Upper lobe of left lung (tissue), 6 donors: ENCODE data around the gene VAMP3. TPM values are rescaled to one million over a fixed set of nuclear protein-coding genes. Genes with fewer than 3 reads are reported as not detected.

Experiments
- ATAC-seq, 2 donors: fragments of 200-7000 bp; cut with Tn5 transposase; one replicate each; pipeline ENCODE4 v1.9.1; 2022; ENCODE audit warnings: mild to moderate bottlenecking in 2 of 2, moderate library complexity in 2 of 2; ENCODE audit not compliant: low FRiP score in 2 of 2
- DNase-seq, 2 donors: peaks; one replicate each; pipeline ENCODE4 v3.0.0-alpha.2; 2019 to 2020
- H3K27ac ChIP-seq, 4 donors: fragments of 200-600 bp; sonication (generic); one replicate each; pipeline ENCODE4 v1.5.1; 2016 to 2019
- H3K27me3 ChIP-seq, 4 donors: fragments of 200-600 bp; sonication (generic); one replicate each; pipeline ENCODE4 v1.5.1; 2017 to 2019
- H3K36me3 ChIP-seq, 4 donors: fragments of 200-600 bp; sonication (generic); one replicate each; pipeline ENCODE4 v1.5.1; 2016 to 2019
- H3K4me1 ChIP-seq, 4 donors: fragments of 200-600 bp; sonication (generic); one replicate each; pipeline ENCODE4 v1.5.1; 2018 to 2019
- H3K4me3 ChIP-seq, 4 donors: fragments of 200-600 bp; sonication (generic); one replicate each; pipeline ENCODE4 v1.5.1; 2017 to 2019; ENCODE audit warnings: mild to moderate bottlenecking in 2 of 4, moderate library complexity in 1 of 4
- H3K9me3 ChIP-seq, 4 donors: fragments of 200-600 bp; sonication (generic); one replicate each; pipeline ENCODE4 v1.5.1; 2018 to 2019
- CTCF ChIP-seq, 6 experiments: fragments of 450-650 bp in 4 of 6; fragments of 200-600 bp in 2 of 6; sonication (generic) in 2 of 6; IDR thresholded peaks; one replicate each; pipeline ENCODE4 v1.5.1; 2016 to 2019; ENCODE audit warnings: antibody characterized with exemption in 6 of 6
- EP300 ChIP-seq, 4 donors: sonication (generic); formaldehyde crosslinking; IDR thresholded peaks; one replicate each; pipeline ENCODE4 v1.5.1; 2017; ENCODE audit warnings: antibody characterized with exemption in 4 of 4, control low read depth in 2 of 4
- POLR2A ChIP-seq, 4 donors: fragments of 450-650 bp; IDR thresholded peaks; one replicate each; pipeline ENCODE4 v1.5.1; 2016 to 2017; ENCODE audit warnings: antibody characterized with exemption in 4 of 4, mild to moderate bottlenecking in 2 of 4
- POLR2AphosphoS5 ChIP-seq, 2 donors: sonication (generic); formaldehyde crosslinking; IDR thresholded peaks; one replicate each; pipeline ENCODE4 v1.5.1; 2017; ENCODE audit warnings: antibody characterized with exemption in 2 of 2
- WGBS, 2 donors: methylation state at CpG; one replicate each; pipeline ENCODE4 v1.1.5; 2017 to 2018; 5-methylcytosine and 5-hydroxymethylcytosine counted together
- total RNA-seq, 6 donors: library from RNA; depleted of rRNA in 4 of 6; stranded (reverse); fragments of >200 nt in 4 of 6; gene quantifications; one replicate each; pipeline versions ENCODE4 v1.1.0 to v1.2.1, GENCODE V29; 2016 to 2021
- donor health status: DM: no; HTN: no; CAD: no; lungs with moderate emphysema.
- donor health status: DM: no; HTN: yes; CAD: no; lungs with severe emphysema.

VAMP3 gene
- total RNA-seq, 6 donors from 2014 or later, result 41.9 to 134 (median 114) TPM

GRCh38 chr1:7760245-7760644 lies 10.9 kb upstream of the VAMP3 start:
- H3K27ac ChIP-seq, result peak overlapping the region in 3 of 4 donors; percentile 17 to 63 (median 33)
- no peaks in the 10 kb centered on the region for H3K27me3 ChIP-seq
- peaks cover 0 to 9% (median 2%) of the 10 kb centered on the region in 4 donors for H3K4me1 ChIP-seq
- no peak for DNase-seq
- H3K9me3 ChIP-seq, result no peaks in the 10 kb centered on the region
- no peaks in the 10 kb centered on the region for H3K36me3 ChIP-seq
- 58 to 66% methylated on average over 6 of the region's 6 CpGs for WGBS, 2 donors
- TF ChIP-seq POLR2A (IDR thresholded peaks at IDR 0.05), result no peak
- TF ChIP-seq EP300 (IDR thresholded peaks at IDR 0.05), result peak in 1 of 4 donors; percentile 42
- TF ChIP-seq POLR2AphosphoS5 (IDR thresholded peaks at IDR 0.05), result peak; percentile 12 to 48
- TF ChIP-seq CTCF (IDR thresholded peaks at IDR 0.05), result no peak
- ATAC-seq, result no peak
- no peak overlapping the region for H3K4me3 ChIP-seq

- no peaks in the 10 kb centered on the region for H3K27me3 ChIP-seq
Observed at GRCh38 chr1:7761103-7761502, 10.0 kb upstream of the VAMP3 start.

GRCh38 chr1:7767176-7767575 lies 3.9 kb upstream of the VAMP3 start:
- Histone ChIP-seq H3K27me3 (no peaks in the 10 kb centered on the region), H3K4me1 (peaks cover 6 to 16% (median 9%) of the 10 kb centered on the region in 4 donors), H3K9me3 (no peaks in the 10 kb centered on the region), H3K4me3 (no peak overlapping the region), H3K27ac (no peak overlapping the region), H3K36me3 (no peaks in the 10 kb centered on the region)
- no peak for DNase-seq
- TF ChIP-seq POLR2AphosphoS5 (IDR thresholded peaks at IDR 0.05) (no peak), EP300 (IDR thresholded peaks at IDR 0.05) (no peak), POLR2A (IDR thresholded peaks at IDR 0.05) (no peak), CTCF (IDR thresholded peaks at IDR 0.05) (no peak)
- ATAC-seq, result no peak
- WGBS, 2 donors, result 62 to 77% methylated on average over 4 of the region's 4 CpGs

More at GRCh38 chr1:7761103-7761502, 10.0 kb upstream of the VAMP3 start:
- no peaks in the 10 kb centered on the region for H3K36me3 ChIP-seq
- H3K9me3 ChIP-seq, result no peaks in the 10 kb centered on the region
- DNase-seq (no peak), ATAC-seq (no peak)
- peak overlapping the region in 3 of 4 donors; percentile 17 to 63 (median 31) for H3K27ac ChIP-seq
- whole genome bisulfite sequencing, 2 donors, result 82 to 89% methylated on average over 3 of the region's 3 CpGs
- H3K4me1 ChIP-seq, result peaks cover 0 to 9% (median 2%) of the 10 kb centered on the region in 4 donors
- TF ChIP-seq POLR2AphosphoS5 (IDR thresholded peaks at IDR 0.05) (no peak), EP300 (IDR thresholded peaks at IDR 0.05) (no peak), CTCF (IDR thresholded peaks at IDR 0.05) (no peak), POLR2A (IDR thresholded peaks at IDR 0.05) (no peak)
- H3K4me3 ChIP-seq, result no peak overlapping the region

GRCh38 chr1:7768583-7768982 lies 2.5 kb upstream of the VAMP3 start:
- peaks cover 0 to 4% (median 0%) of the 10 kb centered on the region in 4 donors for H3K36me3 ChIP-seq
- 55% methylated on average over 2 of the region's 2 CpGs for WGBS, 2 donors
- H3K4me3 ChIP-seq, result no peak overlapping the region
- DNase-seq, result no peak
- H3K27ac ChIP-seq, result no peak overlapping the region
- H3K4me1 ChIP-seq, result peaks cover 16 to 30% (median 21%) of the 10 kb centered on the region in 4 donors
- H3K9me3 ChIP-seq, result no peaks in the 10 kb centered on the region
- ATAC-seq, result no peak
- no peaks in the 10 kb centered on the region for H3K27me3 ChIP-seq
- TF ChIP-seq POLR2A (IDR thresholded peaks at IDR 0.05) (no peak), CTCF (IDR thresholded peaks at IDR 0.05) (no peak), POLR2AphosphoS5 (IDR thresholded peaks at IDR 0.05) (no peak), EP300 (IDR thresholded peaks at IDR 0.05) (no peak)
